Ectodermal cell (in vitro differentiated cells): ENCODE measurements around the gene APOA4.

Experiments used
- H3K27ac ChIP-seq: 2 replicates; pipeline ENCODE4 v1.7.0; 2013; ENCODE audit warnings: mild to moderate bottlenecking, low read depth, low read length; ENCODE audit not compliant: insufficient read depth, poor library complexity, severe bottlenecking
- H3K27me3 ChIP-seq: 2 replicates; pipeline ENCODE4 v1.7.0; 2013; ENCODE audit warnings: mild to moderate bottlenecking, low read length; ENCODE audit not compliant: insufficient read depth, control insufficient read depth, poor library complexity, severe bottlenecking
- H3K36me3 ChIP-seq: one replicate; pipeline ENCODE4 v1.7.0; 2013; ENCODE audit warnings: low read length; ENCODE audit not compliant: control insufficient read depth, insufficient read depth
- H3K4me1 ChIP-seq: one replicate; pipeline ENCODE4 v1.7.0; 2013; ENCODE audit warnings: low read length; ENCODE audit not compliant: control insufficient read depth, insufficient read depth
- H3K4me3 ChIP-seq: 2 replicates; pipeline ENCODE4 v1.7.0; 2013; ENCODE audit warnings: low read depth, low read length, control low read depth; ENCODE audit not compliant: insufficient read depth
- H3K9me3 ChIP-seq: 2 replicates; pipeline ENCODE4 v1.7.0; 2013; ENCODE audit warnings: mild to moderate bottlenecking, low read length, moderate library complexity; ENCODE audit not compliant: control insufficient read depth
- WGBS, 2 experiments: methylation state at CpG; one replicate each; pipeline ENCODE4 v1.1.7; 2013; ENCODE audit warnings: missing lambda C conversion rate in 2 of 2; 5-methylcytosine and 5-hydroxymethylcytosine counted together

Gene APOA4

GRCh38 chr11:116851626-116852025 is 28.5 kb upstream of the APOA4 start:
- Histone ChIP-seq H3K27me3 (no peaks in the 10 kb centered on the region), H3K4me3 (no peak overlapping the region)
- WGBS, 2 experiments, result 87 to 91% methylated on average over 5 to 7 of the region's 7 CpGs

DNA sequence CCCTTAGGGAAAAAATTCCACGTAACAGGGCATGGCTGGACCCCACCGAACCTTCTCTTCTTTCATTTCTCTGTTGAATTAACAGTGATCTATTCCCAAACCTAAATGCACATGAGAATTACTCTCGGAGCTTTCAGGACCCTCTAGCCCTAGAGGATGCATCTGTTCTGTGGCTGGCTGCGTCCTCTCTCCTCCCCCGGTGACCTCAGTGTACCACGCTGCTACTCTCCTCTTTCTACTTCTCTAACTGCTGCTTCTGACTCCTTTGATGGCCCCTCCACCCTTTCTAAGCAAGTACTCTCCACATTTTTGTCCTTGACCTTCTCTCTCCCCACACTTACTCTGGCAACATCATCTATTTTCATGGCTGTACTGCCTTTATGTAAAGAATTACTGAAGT is 26.4 kb upstream of the APOA4 start:
- WGBS, 2 experiments, result 92 to 95% methylated on average over 6 of the region's 6 CpGs
- no peaks in the 10 kb centered on the region for H3K4me1 ChIP-seq

More at GRCh38 chr11:116851626-116852025, 28.5 kb upstream of the APOA4 start:
- no peak overlapping the region for H3K27ac ChIP-seq
- no peaks in the 10 kb centered on the region for H3K4me1 ChIP-seq
- H3K9me3 ChIP-seq, result no peaks in the 10 kb centered on the region
- peaks cover 16% of the 10 kb centered on the region for H3K36me3 ChIP-seq

GRCh38 chr11:116849060-116849459 is 26.0 kb upstream of the APOA4 start:
- Histone ChIP-seq H3K27ac (no peak overlapping the region), H3K9me3 (no peaks in the 10 kb centered on the region), H3K4me3 (no peak overlapping the region), H3K36me3 (peaks cover 24% of the 10 kb centered on the region), H3K27me3 (no peaks in the 10 kb centered on the region), H3K4me1 (no peaks in the 10 kb centered on the region)
- 95 to 97% methylated on average over 12 of the region's 12 CpGs for WGBS, 2 experiments

More for the DNA sequence above, 26.4 kb upstream of the APOA4 start:
- H3K27me3 ChIP-seq, result no peaks in the 10 kb centered on the region
- H3K4me3 ChIP-seq, result no peak overlapping the region
- H3K36me3 ChIP-seq, result peaks cover 27% of the 10 kb centered on the region
- H3K9me3 ChIP-seq, result no peaks in the 10 kb centered on the region
- no peak overlapping the region for H3K27ac ChIP-seq

DNA sequence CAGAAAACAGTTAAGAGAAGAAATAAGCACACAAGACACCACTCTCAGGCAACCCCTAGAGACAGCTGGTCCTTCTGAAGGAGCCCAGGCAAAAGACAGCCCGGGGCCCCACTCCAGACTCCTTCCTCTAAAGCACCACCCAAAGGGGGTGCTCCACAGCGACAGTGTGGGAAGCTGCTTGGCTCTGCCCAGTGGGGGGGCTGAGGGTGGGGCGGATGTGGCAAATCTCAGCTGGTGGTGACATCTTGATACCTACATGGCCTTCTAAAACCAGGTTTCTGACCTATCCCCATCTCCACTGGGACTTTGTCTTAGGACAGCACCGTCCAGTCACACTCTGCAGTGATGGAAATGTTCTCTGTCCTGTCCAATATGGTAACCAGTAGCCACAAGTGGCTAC is 24.5 kb upstream of the APOA4 start:
- no peaks in the 10 kb centered on the region for H3K27me3 ChIP-seq
- 91 to 93% methylated on average over 4 of the region's 4 CpGs for WGBS, 2 experiments
- no peaks in the 10 kb centered on the region for H3K4me1 ChIP-seq
- peaks cover 23% of the 10 kb centered on the region for H3K36me3 ChIP-seq
- no peaks in the 10 kb centered on the region for H3K9me3 ChIP-seq
- no peak overlapping the region for H3K4me3 ChIP-seq
- H3K27ac ChIP-seq, result no peak overlapping the region

GRCh38 chr11:116844722-116845121 is 21.6 kb upstream of the APOA4 start:
- WGBS, 2 experiments, result 92 to 98% methylated on average over 4 of the region's 4 CpGs

GRCh38 chr11:116843661-116844060 is 20.6 kb upstream of the APOA4 start:
- H3K27ac ChIP-seq, result no peak overlapping the region
- peaks cover 6% of the 10 kb centered on the region for H3K4me1 ChIP-seq
- no peaks in the 10 kb centered on the region for H3K9me3 ChIP-seq
- 92 to 93% methylated on average over 9 of the region's 9 CpGs for WGBS, 2 experiments
- peaks cover 18% of the 10 kb centered on the region for H3K36me3 ChIP-seq
- no peaks in the 10 kb centered on the region for H3K27me3 ChIP-seq
- no peak overlapping the region for H3K4me3 ChIP-seq

More at GRCh38 chr11:116844722-116845121, 21.6 kb upstream of the APOA4 start:
- no peak overlapping the region for H3K4me3 ChIP-seq
- peaks cover 6% of the 10 kb centered on the region for H3K4me1 ChIP-seq
- no peak overlapping the region for H3K27ac ChIP-seq
- no peaks in the 10 kb centered on the region for H3K9me3 ChIP-seq
- peaks cover 23% of the 10 kb centered on the region for H3K36me3 ChIP-seq
- H3K27me3 ChIP-seq, result no peaks in the 10 kb centered on the region

DNA sequence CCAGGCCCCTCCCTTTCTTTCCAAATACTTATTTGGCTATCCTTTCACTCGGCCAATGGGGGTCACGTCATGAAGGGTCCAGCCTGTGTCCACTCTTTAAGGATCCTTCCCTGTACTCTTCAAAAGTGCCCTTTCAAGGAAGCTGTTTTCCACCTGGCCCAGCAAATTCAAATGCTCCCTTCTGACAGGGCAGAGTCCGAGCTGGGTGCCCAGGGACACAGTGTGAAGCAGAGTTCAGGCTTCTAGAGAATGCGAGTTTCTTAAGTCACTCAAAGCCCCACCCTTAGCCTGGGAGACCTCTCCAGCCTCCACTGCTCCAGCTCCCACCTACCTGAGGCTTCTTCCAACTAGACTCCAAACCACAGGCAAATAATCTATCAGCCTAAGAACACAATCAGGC is 19.8 kb upstream of the APOA4 start:
- peaks cover 17% of the 10 kb centered on the region for H3K36me3 ChIP-seq
- 91 to 94% methylated on average over 4 of the region's 4 CpGs for WGBS, 2 experiments

DNA sequence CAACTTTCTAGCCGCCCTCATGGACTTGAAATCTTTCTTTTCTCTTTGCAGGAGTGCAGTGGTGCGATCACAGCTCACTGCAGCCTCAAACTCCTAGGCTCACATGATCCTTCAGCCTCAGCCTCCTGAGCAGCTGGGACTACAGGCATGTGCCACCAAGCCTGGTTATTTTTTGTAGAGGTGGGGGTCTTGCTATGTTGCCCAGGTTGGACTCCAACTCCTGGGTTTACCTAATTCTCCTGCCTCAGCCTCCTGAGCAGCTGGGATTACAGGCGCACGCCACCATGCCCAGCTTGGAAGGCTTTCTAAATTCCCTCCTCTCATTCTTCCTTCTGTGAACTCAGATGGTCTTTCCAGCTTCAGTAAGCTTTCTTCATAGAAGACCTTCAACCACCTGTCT is 19.0 kb upstream of the APOA4 start:
- Histone ChIP-seq H3K36me3 (peaks cover 16% of the 10 kb centered on the region), H3K9me3 (no peaks in the 10 kb centered on the region), H3K27ac (no peak overlapping the region), H3K27me3 (no peaks in the 10 kb centered on the region), H3K4me1 (peaks cover 19% of the 10 kb centered on the region), H3K4me3 (no peak overlapping the region)
- WGBS, 2 experiments, result 94 to 97% methylated on average over 4 of the region's 4 CpGs

More for the DNA sequence above, 19.8 kb upstream of the APOA4 start:
- H3K9me3 ChIP-seq, result no peaks in the 10 kb centered on the region
- no peak overlapping the region for H3K4me3 ChIP-seq
- H3K27ac ChIP-seq, result no peak overlapping the region
- no peaks in the 10 kb centered on the region for H3K27me3 ChIP-seq
- peaks cover 11% of the 10 kb centered on the region for H3K4me1 ChIP-seq

DNA sequence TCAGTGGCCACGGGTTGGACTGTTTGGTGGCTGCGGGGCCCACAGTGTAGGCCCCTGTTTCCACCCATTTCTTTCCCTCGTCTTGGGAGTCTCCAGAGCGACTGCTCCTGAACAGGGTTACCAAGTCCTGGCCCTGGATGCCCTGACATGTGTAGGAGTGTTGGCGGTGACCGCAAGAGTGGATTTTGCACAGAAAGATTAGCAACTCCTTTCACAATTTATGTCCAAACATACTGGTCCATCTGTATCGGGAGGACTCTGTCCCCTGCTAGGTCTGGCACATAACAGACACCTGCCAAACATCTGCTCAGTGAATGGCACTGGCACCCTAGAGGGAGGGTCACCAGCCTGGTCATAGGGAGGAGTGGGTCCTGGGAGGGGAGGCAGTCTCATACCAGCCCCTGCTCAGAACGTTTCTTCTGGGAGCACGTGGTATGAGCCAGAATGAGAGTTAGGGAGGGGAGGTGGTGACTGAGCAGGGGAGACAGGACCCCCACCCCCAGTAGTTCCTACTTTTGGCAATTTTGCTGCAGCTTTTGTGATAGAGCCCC is 17.7 kb upstream of the APOA4 start:
- no peaks in the 10 kb centered on the region for H3K27me3 ChIP-seq
- 84 to 86% methylated on average over 9 of the region's 9 CpGs for WGBS, 2 experiments
- H3K9me3 ChIP-seq, result no peaks in the 10 kb centered on the region
- peaks cover 3% of the 10 kb centered on the region for H3K36me3 ChIP-seq
- no peak overlapping the region for H3K4me3 ChIP-seq
- no peak overlapping the region for H3K27ac ChIP-seq
- H3K4me1 ChIP-seq, result peaks cover 23% of the 10 kb centered on the region

- Histone ChIP-seq H3K4me3 (no peak overlapping the region), H3K27ac (no peak overlapping the region), H3K9me3 (no peaks in the 10 kb centered on the region), H3K27me3 (peaks cover 5% of the 10 kb centered on the region), H3K4me1 (peaks cover 23% of the 10 kb centered on the region), H3K36me3 (no peaks in the 10 kb centered on the region)
- 73 to 75% methylated on average over 6 of the region's 6 CpGs for WGBS, 2 experiments
These were observed 17.2 kb upstream of the APOA4 start for GRCh38 chr11:116840224-116840745.
